GM10248 (cell line): ENCODE results near the gene MARK1.

Source experiments
- CTCF ChIA-PET: fragments of 300-600 bp; sonication (Branson Sonifier 250); formaldehyde crosslinking; extraction: SDS; loops from one replicate; lab custom pipeline; 2021; ENCODE audit warnings: antibody characterized with exemption; lab: Yijun Ruan, JAX
- POLR2A ChIA-PET: fragments of 350-650 bp; sonication (Branson Sonifier 250); formaldehyde crosslinking; extraction: SDS; loops from one replicate; lab custom pipeline; 2020; ENCODE audit warnings: antibody characterized with exemption; lab: Yijun Ruan, JAX
- DNase-seq: peaks from one replicate; pipeline ENCODE4 v3.0.0; 2012; ENCODE audit errors: extremely low spot score
- CTCF ChIP-seq: IDR thresholded peaks from 2 replicates; pipeline ENCODE4 v1.5.1; 2012; ENCODE audit warnings: mild to moderate bottlenecking, low read depth; ENCODE audit errors: extremely low read depth, missing control alignments, control extremely low read depth

MARK1 gene

DNA sequence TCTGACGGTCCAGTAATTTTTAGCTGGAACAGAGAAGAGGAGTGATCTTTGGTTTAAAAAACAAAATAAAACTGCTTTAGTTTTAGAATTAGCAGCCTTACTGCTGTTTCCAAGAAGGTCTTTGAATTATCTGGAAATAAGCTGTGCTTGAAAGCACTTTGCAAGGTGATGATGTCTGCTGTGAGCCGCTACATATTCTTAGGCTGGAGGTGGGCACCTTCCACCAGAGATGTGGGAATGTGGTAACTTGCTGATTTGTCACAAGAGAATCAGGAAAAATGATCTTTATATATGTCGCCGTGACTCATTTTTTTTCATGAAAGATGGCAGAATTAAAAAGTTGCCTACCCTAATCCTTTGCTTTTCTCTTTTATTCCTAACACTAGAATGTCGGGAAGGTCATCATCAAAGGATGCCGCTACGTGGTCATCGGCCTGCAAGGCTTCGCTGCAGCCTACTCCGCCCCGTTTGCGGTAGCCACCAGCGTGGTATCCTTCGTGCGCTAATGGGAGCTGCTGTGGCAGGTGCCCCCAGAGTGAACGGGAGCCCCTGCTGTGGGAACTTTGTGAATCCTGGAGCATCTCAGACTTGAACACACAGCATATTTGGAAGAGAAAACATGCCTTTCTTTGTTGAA lies 168.4 kb downstream of the MARK1 start:
- no peak for TF ChIP-seq CTCF
- POLR2A ChIA-PET: no interaction called here
- CTCF ChIA-PET: no interaction called here
- DNase-seq: no peak

DNA sequence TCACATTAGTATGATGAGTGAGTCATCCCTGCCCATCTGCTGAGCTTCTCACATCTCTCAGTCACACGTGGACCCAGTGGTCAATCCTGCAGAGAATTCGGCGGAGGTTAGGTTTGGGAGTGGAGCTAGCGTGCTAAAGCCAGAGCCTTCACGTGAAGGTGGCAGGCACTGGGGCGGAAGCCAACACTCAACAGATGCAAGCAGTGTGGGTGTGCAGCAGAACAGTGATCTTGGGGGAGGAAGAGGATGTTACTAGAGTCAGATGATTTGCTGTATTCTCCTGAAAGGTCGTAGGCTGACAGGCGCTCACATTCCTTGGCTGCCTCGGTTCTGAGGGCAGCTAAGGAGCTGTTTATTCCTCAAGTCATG lies 168.9 kb downstream of the MARK1 start:
- ChIA-PET POLR2A (no interaction called here), CTCF (interaction anchor here (0.8 kb wide), 1 partner anchor 10 kb away, joined by 3 read pairs; no protein-coding TSS in a partner anchor)
- DNase-seq: no peak

GRCh38 chr1:220697326-220697725 lies 169.4 kb downstream of the MARK1 start:
- ChIA-PET CTCF (interaction anchor here (0.8 to 1.2 kb wide), 2 partner anchors 10 to 12 kb away, joined by 3 read pairs; no protein-coding TSS in a partner anchor), POLR2A (no interaction called here)
- no peak for TF ChIP-seq CTCF
- no peak for DNase-seq

More for the DNA sequence above, 168.9 kb downstream of the MARK1 start:
- no peak for TF ChIP-seq CTCF

- DNase-seq: no peak
- POLR2A ChIA-PET: no interaction called here
- CTCF ChIA-PET: interaction anchor here (0.7 kb wide), 2 partner anchors 8 to 77 kb away, joined by 3 read pairs; no protein-coding TSS in a partner anchor
- no peak for TF ChIP-seq CTCF
These were observed 170.7 kb downstream of the MARK1 start for GRCh38 chr1:220698607-220699016.

DNA sequence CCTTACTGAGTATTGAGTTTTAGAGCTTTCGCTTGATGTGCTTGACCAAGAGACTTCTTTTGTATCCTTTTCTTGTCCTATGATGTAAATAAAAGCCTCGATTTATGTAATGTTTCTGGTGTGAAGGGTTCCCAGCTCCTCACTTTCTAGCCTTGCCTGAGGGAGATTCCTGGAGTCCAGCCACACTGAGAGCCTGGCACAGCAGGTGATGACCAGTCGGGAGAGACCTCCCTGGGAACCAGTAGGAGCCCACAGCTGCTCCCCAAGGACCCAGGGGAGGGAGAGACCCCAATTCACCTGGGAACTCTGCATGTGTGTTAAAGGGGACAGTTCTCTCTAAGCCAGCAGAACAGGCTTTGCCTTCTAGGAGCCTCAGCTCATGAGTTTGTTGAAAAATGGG lies 171.1 kb downstream of the MARK1 start:
- DNase-seq: no peak
- no peak for TF ChIP-seq CTCF
- ChIA-PET CTCF (interaction anchor here (0.7 kb wide), 2 partner anchors 8 to 76 kb away, joined by 3 read pairs; no protein-coding TSS in a partner anchor), POLR2A (no interaction called here)

DNA sequence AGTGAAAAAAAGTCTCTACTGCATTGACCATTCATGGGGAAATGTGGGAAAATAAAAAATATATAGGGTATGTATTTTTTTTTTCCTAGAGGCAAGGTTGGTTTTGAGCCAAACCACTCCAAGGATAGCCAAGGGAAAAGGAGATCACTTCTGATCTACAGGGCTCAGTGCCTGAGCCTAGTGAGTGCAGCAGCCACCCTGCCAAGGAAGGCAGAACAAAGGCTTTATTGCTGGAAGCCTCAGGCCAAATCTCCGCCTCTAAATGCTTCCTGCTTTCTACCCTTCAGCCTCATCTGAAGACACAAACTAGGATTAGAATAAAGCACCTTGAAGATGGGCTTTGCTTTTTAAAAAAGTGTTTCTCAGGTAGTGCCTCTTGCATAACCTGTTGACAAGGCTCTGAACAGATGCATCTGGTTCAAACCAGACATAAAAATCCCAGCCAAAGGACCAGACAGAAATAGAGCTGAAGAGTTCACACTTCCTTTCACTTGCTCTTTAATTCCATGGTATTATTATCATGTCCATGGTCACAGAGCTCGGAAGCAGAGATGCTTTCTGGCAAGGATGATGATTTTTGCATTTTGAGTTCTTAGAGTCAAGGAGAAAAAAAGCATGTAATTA lies 172.7 kb downstream of the MARK1 start:
- TF ChIP-seq CTCF: no peak
- ChIA-PET CTCF (interaction anchor here (3.2 kb wide), 1 partner anchor 33 kb away, joined by 15 read pairs; no protein-coding TSS in a partner anchor), POLR2A (no interaction called here)
- DNase-seq: no peak
